Mesendoderm (in vitro differentiated cells): ENCODE data around the gene TNK1. TPM values are rescaled to one million over a fixed set of nuclear protein-coding genes. Genes with fewer than 3 reads are reported as not detected.
"Not testable (repeated sequence)": the region's sequence is repeated elsewhere in the genome, so short reads cannot be mapped to it uniquely, and the experiment has no call there.

Source experiments
- DNase-seq: peaks from one replicate; pipeline ENCODE4 v3.0.0; 2013
- H2AK5ac ChIP-seq: 2 replicates; pipeline ENCODE4 v1.6.1; 2013; ENCODE audit warnings: low read length, inconsistent platforms
- H2BK120ac ChIP-seq: 2 replicates; pipeline ENCODE4 v1.6.1; 2013; ENCODE audit warnings: low read depth, mild to moderate bottlenecking, low read length, moderate library complexity, mixed read lengths
- H2BK15ac ChIP-seq: replicated peaks from 2 replicates; pipeline ENCODE4 v1.6.1; 2013; ENCODE audit warnings: low read depth, mild to moderate bottlenecking, moderate library complexity
- H2BK5ac ChIP-seq: 2 replicates; pipeline ENCODE4 v1.6.1; 2013; ENCODE audit warnings: low read length, inconsistent platforms
- H3K18ac ChIP-seq: 2 replicates; pipeline ENCODE4 v1.6.1; 2013; ENCODE audit warnings: mild to moderate bottlenecking, low read length, mixed read lengths
- H3K23ac ChIP-seq: one replicate; pipeline ENCODE4 v1.6.1; 2013; ENCODE audit warnings: low read length
- H3K27ac ChIP-seq: 2 replicates; pipeline ENCODE4 v1.5.1; 2013; ENCODE audit warnings: low read depth, mild to moderate bottlenecking, inconsistent platforms, low read length, moderate library complexity
- H3K27me3 ChIP-seq: 2 replicates; pipeline ENCODE4 v1.6.1; 2013; ENCODE audit warnings: low read length, control low read depth, mild to moderate bottlenecking, inconsistent platforms; ENCODE audit not compliant: insufficient read depth, poor library complexity
- H3K36me3 ChIP-seq: 2 replicates; pipeline ENCODE4 v1.6.1; 2013; ENCODE audit warnings: low read length, inconsistent platforms; ENCODE audit not compliant: control insufficient read depth, insufficient read depth
- H3K4ac ChIP-seq: one replicate; pipeline ENCODE4 v1.6.1; 2013; ENCODE audit warnings: low read depth, mild to moderate bottlenecking, low read length, moderate library complexity
- H3K4me1 ChIP-seq: 2 replicates; pipeline ENCODE4 v1.6.1; 2013; ENCODE audit warnings: low read depth, low read length, inconsistent platforms; ENCODE audit not compliant: control insufficient read depth
- H3K4me2 ChIP-seq: 2 replicates; pipeline ENCODE4 v1.6.1; 2013; ENCODE audit warnings: low read length
- H3K4me3 ChIP-seq: 2 replicates; pipeline ENCODE4 v1.5.1; 2013; ENCODE audit warnings: mild to moderate bottlenecking, low read length
- H3K56ac ChIP-seq: one replicate; pipeline ENCODE4 v1.6.1; 2013; ENCODE audit warnings: low read length
- H3K79me1 ChIP-seq: 2 replicates; pipeline ENCODE4 v1.6.1; 2013; ENCODE audit warnings: low read length, inconsistent platforms
- H3K79me2 ChIP-seq: 2 replicates; pipeline ENCODE4 v1.6.1; 2013; ENCODE audit warnings: mild to moderate bottlenecking, low read length; ENCODE audit not compliant: control insufficient read depth, insufficient read depth
- H3K9ac ChIP-seq: 2 replicates; pipeline ENCODE4 v1.6.1; 2013; ENCODE audit warnings: low read length, inconsistent platforms
- H4K5ac ChIP-seq: one replicate; pipeline ENCODE4 v1.6.1; 2013; ENCODE audit warnings: low read length
- H4K8ac ChIP-seq: one replicate; pipeline ENCODE4 v1.6.1; 2013; ENCODE audit warnings: low read depth, mild to moderate bottlenecking, control low read depth, low read length, moderate library complexity
- WGBS: extraction: QIAGEN DNeasy Blood & Tissue Kit; methylation state at CpG from one replicate; pipeline ENCODE4 v1.1.7; 2013; ENCODE audit warnings: low lambda C conversion rate, missing lambda C conversion rate; ENCODE audit not compliant: insufficient coverage; ENCODE audit errors: extremely low coverage; 5-methylcytosine and 5-hydroxymethylcytosine counted together
- polyA plus RNA-seq, 2 experiments: library from polyadenylated mRNA; stranded (reverse); fragments of 200-250 nt; gene quantifications; one replicate each; pipeline ENCODE4 v1.2.3, GENCODE V29; 2013

The TNK1 gene
- 1.7 TPM for polyA plus RNA-seq (2013, experiment 1 of 2)
- polyA plus RNA-seq (2013, experiment 2 of 2): 1.8 TPM

DNA sequence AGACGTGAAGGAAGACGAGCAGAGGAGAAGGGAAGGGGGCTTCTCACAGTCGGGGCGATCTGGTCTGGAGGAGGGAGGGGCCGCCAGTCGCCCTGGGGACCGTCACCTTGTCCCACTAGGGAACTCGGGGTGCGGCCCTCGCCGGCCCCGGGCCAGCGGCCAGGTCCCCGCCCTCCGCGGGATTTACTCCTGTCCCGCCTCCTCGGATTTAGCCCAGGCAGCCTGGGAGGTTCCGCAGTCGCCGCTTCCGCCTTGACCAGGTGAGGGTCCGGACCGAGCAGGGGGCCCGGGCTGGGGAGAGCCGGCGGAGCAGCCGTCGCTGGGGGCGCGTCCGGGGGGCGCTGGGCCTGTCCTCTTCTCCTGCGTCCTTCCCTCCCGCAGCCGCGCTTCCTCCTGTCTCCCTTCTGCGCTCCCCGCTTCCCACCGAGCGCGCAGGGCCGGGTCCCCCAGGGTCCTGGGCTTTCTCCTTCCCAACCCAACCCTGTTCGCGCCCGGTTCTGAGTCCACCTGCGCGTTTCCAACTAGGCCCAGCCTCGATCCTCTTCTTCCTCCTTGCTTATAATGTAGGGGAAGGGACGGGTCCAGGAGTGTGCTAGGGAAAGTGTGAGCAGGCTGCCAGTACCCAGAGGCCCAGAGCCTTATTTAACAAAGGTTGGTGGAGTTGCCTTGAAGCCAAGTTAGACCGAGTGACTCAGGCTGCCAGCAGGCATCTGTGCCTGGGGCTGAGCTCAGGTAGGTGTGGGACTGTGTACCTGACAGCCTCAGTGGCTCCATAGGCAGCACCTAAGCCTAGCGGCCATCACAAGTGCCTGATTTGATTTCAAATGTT is at the start of gene TNK1:
Gene TNK1, plus strand, starts transcription at position 235 of the 829 bp plus-strand sequence. CDS start 1,838 bp downstream, outside the sequence.
- Histone ChIP-seq H3K4me1 (peaks cover 2% of the 10 kb centered on the region), H3K9ac (peak within 1 kb of the TSS; percentile 74), H2AK5ac (peak within 1 kb of the TSS; percentile 72), H3K27me3 (no peaks in the 10 kb centered on the region), H3K4me3 (peak within 1 kb of the TSS; percentile 37), H3K56ac (peak within 1 kb of the TSS; percentile 83), H3K36me3 (no peaks in the 10 kb centered on the region), H2BK120ac (no peak within 1 kb of the TSS), H3K79me1 (no peaks in the 10 kb centered on the region), H3K4me2 (peak within 1 kb of the TSS; percentile 65), H2BK15ac (no peak within 1 kb of the TSS), H4K8ac (no peak within 1 kb of the TSS), H2BK5ac (no peak within 1 kb of the TSS), H4K5ac (no peak within 1 kb of the TSS), H3K27ac (no peak within 1 kb of the TSS), H3K79me2 (no peaks in the 10 kb centered on the region), H3K18ac (peak within 1 kb of the TSS; percentile 15), H3K4ac (peak within 1 kb of the TSS; percentile 26), H3K23ac (peak within 1 kb of the TSS; percentile 66)
- no CpG with 5 or more reads among the region's 52 CpGs for WGBS
- peak; percentile 47 for DNase-seq

DNA sequence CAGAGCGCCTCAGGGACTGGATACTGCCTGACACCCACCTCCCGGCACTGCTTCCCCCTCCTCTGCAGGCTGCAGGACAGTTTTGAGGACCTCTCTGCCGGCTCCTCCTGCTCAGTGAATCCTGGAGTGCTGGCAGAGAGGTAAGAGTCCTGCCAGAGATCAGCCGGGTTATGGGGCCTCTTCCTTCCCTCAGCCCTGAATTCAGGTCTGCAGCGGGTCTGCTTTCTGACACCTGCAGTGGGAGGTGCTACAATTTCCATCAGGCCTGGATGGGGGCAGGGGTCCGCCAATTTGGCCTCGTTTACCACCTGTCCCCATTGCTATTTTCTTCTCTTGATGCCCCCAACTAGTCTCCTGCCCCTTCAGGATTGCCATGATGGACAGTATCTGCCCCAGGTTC is 48.8 kb upstream of the TNK1 start:
- Histone ChIP-seq H4K5ac (no peak overlapping the region), H3K27me3 (no peaks in the 10 kb centered on the region), H3K4me2 (no peak overlapping the region), H3K56ac (no peak overlapping the region), H3K4me3 (no peak overlapping the region), H3K36me3 (no peaks in the 10 kb centered on the region), H2BK15ac (no peak overlapping the region), H3K27ac (no peak overlapping the region), H3K4ac (no peak overlapping the region), H2BK5ac (no peak overlapping the region), H3K79me1 (peaks cover 11% of the 10 kb centered on the region), H3K9ac (no peak overlapping the region), H3K18ac (no peak overlapping the region), H3K79me2 (peaks cover 13% of the 10 kb centered on the region), H2BK120ac (no peak overlapping the region), H3K23ac (no peak overlapping the region), H3K4me1 (peaks cover 5% of the 10 kb centered on the region), H2AK5ac (no peak overlapping the region), H4K8ac (no peak overlapping the region)
- no peak for DNase-seq
- WGBS: no CpG with 5 or more reads among the region's 7 CpGs

DNA sequence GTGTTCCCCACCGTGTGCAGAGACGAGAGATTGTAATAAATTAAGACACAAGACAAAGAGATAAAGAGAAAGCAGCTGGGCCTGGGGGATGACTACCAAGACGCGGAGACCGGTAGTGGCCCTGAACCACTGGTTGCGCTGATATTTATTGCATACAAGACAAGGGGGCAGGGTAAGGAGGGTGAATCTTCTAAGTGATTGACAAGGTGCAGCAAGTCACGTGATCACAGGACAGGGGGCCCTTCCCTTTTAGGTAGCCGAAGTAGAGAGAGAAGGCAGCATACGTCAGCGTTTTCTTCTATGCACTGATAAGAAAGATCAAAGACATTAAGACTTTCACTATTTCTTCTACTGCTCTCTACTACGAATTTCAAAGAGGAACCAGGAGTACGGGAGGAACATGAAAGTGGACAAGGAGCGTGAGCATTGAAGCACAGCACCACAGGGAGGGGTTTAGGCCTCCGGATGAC is 48.3 kb upstream of the TNK1 start:
- H2BK15ac ChIP-seq, H3K9ac ChIP-seq, H2AK5ac ChIP-seq, H3K36me3 ChIP-seq, H3K4me1 ChIP-seq, H3K4ac ChIP-seq, H3K4me3 ChIP-seq, H3K27me3 ChIP-seq, H3K56ac ChIP-seq, H2BK5ac ChIP-seq, H3K18ac ChIP-seq, H4K8ac ChIP-seq, DNase-seq, H3K23ac ChIP-seq, H3K4me2 ChIP-seq, H4K5ac ChIP-seq, H3K27ac ChIP-seq, H3K79me1 ChIP-seq, H2BK120ac ChIP-seq: not testable (repeated sequence)
- H3K79me2 ChIP-seq: peaks cover 11% of the 10 kb centered on the region
- WGBS: no CpG with 5 or more reads among the region's 14 CpGs

DNA sequence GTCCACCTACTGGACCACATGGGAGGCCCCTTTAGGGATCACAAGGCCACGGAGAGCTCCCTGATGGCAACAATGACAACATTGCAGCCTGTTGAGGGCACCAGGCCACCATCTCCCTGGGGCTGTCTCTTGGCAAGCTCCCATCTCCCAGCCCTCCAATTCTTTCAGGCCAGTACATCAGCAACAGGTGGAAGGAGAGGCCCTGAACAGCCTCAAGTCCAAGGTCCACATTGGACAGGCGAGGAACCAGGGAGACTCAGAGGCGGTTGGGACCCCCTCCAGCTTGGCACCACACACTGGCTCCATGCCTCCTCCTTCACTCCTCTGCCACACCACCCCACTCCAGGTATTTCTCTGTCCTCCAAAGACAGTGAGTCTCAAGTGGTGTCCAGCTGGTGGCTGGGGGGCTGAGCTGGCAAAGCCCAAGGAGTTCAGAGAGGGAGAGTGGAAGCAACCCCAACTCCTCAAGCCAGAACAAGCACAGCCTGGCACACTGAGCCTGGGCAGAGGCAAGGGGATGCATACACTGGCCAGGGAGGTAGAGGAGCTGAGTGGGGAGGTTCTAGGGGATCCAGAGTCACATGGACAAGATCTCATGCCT is 45.9 kb upstream of the TNK1 start:
- WGBS: no CpG with 5 or more reads among the region's 3 CpGs
- Histone ChIP-seq H3K18ac (no peak overlapping the region), H2BK15ac (no peak overlapping the region)

DNA sequence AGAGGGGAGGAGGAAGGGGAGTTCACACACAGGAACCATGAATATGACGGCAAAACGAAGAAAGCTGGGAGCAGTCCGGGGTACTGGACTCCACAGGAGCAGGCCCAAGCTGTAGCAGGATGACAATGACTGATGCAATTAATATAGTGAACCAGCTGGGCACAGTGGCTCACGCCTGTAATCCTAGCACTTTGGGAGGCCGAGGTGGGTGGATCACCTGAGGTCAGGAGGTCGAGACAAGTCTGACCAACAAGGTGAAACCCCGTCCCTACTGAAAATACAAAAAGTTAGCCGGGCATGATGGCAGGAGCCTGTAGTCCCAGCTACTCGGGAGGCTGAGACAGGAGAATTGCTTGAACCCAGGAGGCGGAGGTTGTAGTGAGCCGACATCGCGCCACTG is 45.1 kb upstream of the TNK1 start:
- not testable (repeated sequence) for H3K27me3 ChIP-seq, H3K36me3 ChIP-seq, H2AK5ac ChIP-seq, H2BK5ac ChIP-seq, H3K27ac ChIP-seq, H3K79me1 ChIP-seq, H3K9ac ChIP-seq, H4K8ac ChIP-seq, H3K4me2 ChIP-seq, H3K4me3 ChIP-seq, H3K4ac ChIP-seq, H2BK120ac ChIP-seq, H2BK15ac ChIP-seq, DNase-seq, H4K5ac ChIP-seq, H3K18ac ChIP-seq, H3K23ac ChIP-seq, H3K4me1 ChIP-seq, H3K79me2 ChIP-seq
- no CpG with 5 or more reads among the region's 13 CpGs for WGBS
- peak overlapping the region; percentile 7 for H3K56ac ChIP-seq

More for the DNA sequence above, 45.9 kb upstream of the TNK1 start:
- no peaks in the 10 kb centered on the region for H3K79me1 ChIP-seq
- no peak for DNase-seq
- no peak overlapping the region for H4K5ac ChIP-seq
- peaks cover 5% of the 10 kb centered on the region for H3K4me1 ChIP-seq
- H2BK120ac ChIP-seq: no peak overlapping the region
- H3K4ac ChIP-seq: no peak overlapping the region
- H3K36me3 ChIP-seq: no peaks in the 10 kb centered on the region
- H3K27ac ChIP-seq: no peak overlapping the region
- H4K8ac ChIP-seq: no peak overlapping the region
- no peaks in the 10 kb centered on the region for H3K79me2 ChIP-seq
- H2AK5ac ChIP-seq: no peak overlapping the region
- no peak overlapping the region for H3K4me2 ChIP-seq
- H3K23ac ChIP-seq: no peak overlapping the region
- H3K9ac ChIP-seq: no peak overlapping the region
- no peaks in the 10 kb centered on the region for H3K27me3 ChIP-seq
- H2BK5ac ChIP-seq: no peak overlapping the region
- H3K4me3 ChIP-seq: no peak overlapping the region
- no peak overlapping the region for H3K56ac ChIP-seq
